A673 (cell line): ENCODE results near the gene VPS52. TPM values are rescaled to one million over a fixed set of nuclear protein-coding genes. Genes with fewer than 3 reads are reported as not detected.

Experiments
- BruUV-seq: library from RNA; stranded (reverse); fragments of 400-500 nt; replicated peaks from 2 replicates; lab custom pipeline; 2021; lab: Mats Ljungman, UMichigan
- CTCF ChIA-PET: fragments of 300-600 bp; sonication (Branson Sonifier 250); formaldehyde crosslinking; loops from one replicate; lab custom pipeline; 2022; ENCODE audit warnings: antibody characterized with exemption; lab: Charles Lee
- POLR2A ChIA-PET: fragments of 300-600 bp; sonication (Branson Sonifier 250); formaldehyde crosslinking; loops from one replicate; lab custom pipeline; 2022; ENCODE audit warnings: antibody characterized with exemption; ENCODE audit not compliant: low non-redundant PET; lab: Charles Lee
- DNase-seq: peaks from one replicate; pipeline ENCODE4 v3.0.0-alpha.2; 2015; ENCODE audit warnings: low spot score
- H3K27ac ChIP-seq: fragments of 200-600 bp; sonication (generic); 2 replicates; pipeline ENCODE4 v1.5.1; 2016; ENCODE audit warnings: mixed run types, low read depth, mild to moderate bottlenecking, mixed read lengths, antibody characterized with exemption, low read length; ENCODE audit not compliant: poor library complexity, severe bottlenecking
- H3K27me3 ChIP-seq: fragments of 200-600 bp; sonication (generic); replicated peaks from 2 replicates; pipeline ENCODE4 v1.6.1; 2017; ENCODE audit warnings: mixed run types, low read depth, mild to moderate bottlenecking, mixed read lengths, antibody characterized with exemption, low read length; ENCODE audit not compliant: insufficient read depth, poor library complexity
- H3K36me3 ChIP-seq: fragments of 200-600 bp; sonication (generic); 2 replicates; pipeline ENCODE4 v1.6.1; 2016; ENCODE audit warnings: mixed run types, mild to moderate bottlenecking, mixed read lengths, antibody characterized with exemption, low read length; ENCODE audit not compliant: insufficient read depth, poor library complexity, severe bottlenecking
- H3K4me1 ChIP-seq: fragments of 200-600 bp; sonication (generic); 2 replicates; pipeline ENCODE4 v1.6.1; 2017; ENCODE audit warnings: mixed run types, mild to moderate bottlenecking, mixed read lengths, antibody characterized with exemption, low read length; ENCODE audit not compliant: insufficient read depth, poor library complexity, severe bottlenecking
- H3K4me3 ChIP-seq: fragments of 200-600 bp; sonication (generic); 2 replicates; pipeline ENCODE4 v1.5.1; 2016; ENCODE audit warnings: low read depth, mixed run types, mild to moderate bottlenecking, mixed read lengths, low read length; ENCODE audit not compliant: poor library complexity, severe bottlenecking
- H3K9me3 ChIP-seq: fragments of 200-600 bp; sonication (generic); 2 replicates; pipeline ENCODE4 v1.6.1; 2016; ENCODE audit warnings: mixed run types, low read depth, mild to moderate bottlenecking, mixed read lengths, antibody characterized with exemption, low read length; ENCODE audit not compliant: poor library complexity, severe bottlenecking
- CTCF ChIP-seq: fragments of 300-800, 200-600 bp; sonication (generic); conservative IDR thresholded peaks from 2 replicates; pipeline ENCODE4 v1.5.1; 2017; ENCODE audit warnings: low read depth, mild to moderate bottlenecking, antibody characterized with exemption, low read length, moderate library complexity, mixed read lengths
- EZH2 ChIP-seq: fragments of 200-600 bp; sonication (generic); IDR thresholded peaks from 2 replicates; pipeline ENCODE4 v1.6.1; 2017; ENCODE audit warnings: borderline replicate concordance, low read depth, mild to moderate bottlenecking, mixed read lengths, antibody characterized with exemption, low read length; ENCODE audit not compliant: poor library complexity, severe bottlenecking
- intact Hi-C: fragments of 100-400 bp; cut with micrococcal nuclease; formaldehyde crosslinking; loops from one replicate; pipeline ENCODE4 v1.10.0; 2022; ENCODE audit not compliant: unreplicated experiment
- total RNA-seq: library from RNA; stranded (reverse); gene quantifications from 2 replicates; pipeline ENCODE4 v1.2.3, GENCODE V29; 2021

VPS52 gene
- total RNA-seq, 1 experiment from 2014 or later, result 58.2 TPM

- H3K4me1 ChIP-seq, result peaks cover 4% of the 10 kb centered on the region
- BruUV-seq, result no TSS peak
- no peak for DNase-seq
- intact Hi-C loops, result no loop called here
- H3K36me3 ChIP-seq, result peaks cover 15% of the 10 kb centered on the region
- ChIA-PET POLR2A (no interaction called here), CTCF (no interaction called here)
- no peak for TF ChIP-seq CTCF
- no peak for TF ChIP-seq EZH2
- no peaks in the 10 kb centered on the region for H3K9me3 ChIP-seq
- H3K4me3 ChIP-seq, result no peak overlapping the region
- H3K27ac ChIP-seq, result no peak overlapping the region
- no peaks in the 10 kb centered on the region for H3K27me3 ChIP-seq
These were observed 33.4 kb upstream of the VPS52 start for GRCh38 chr6:33305052-33305451.

- peaks cover 4% of the 10 kb centered on the region for H3K4me1 ChIP-seq
- H3K27me3 ChIP-seq, result no peaks in the 10 kb centered on the region
- no peak overlapping the region for H3K27ac ChIP-seq
- intact Hi-C loops, result no loop called here
- no peak for DNase-seq
- ChIA-PET CTCF (interaction anchor here (0.5 kb wide), 1 partner anchor 34 kb away, joined by 4 read pairs; no protein-coding TSS in a partner anchor), POLR2A (no interaction called here)
- no peaks in the 10 kb centered on the region for H3K9me3 ChIP-seq
- BruUV-seq, result no TSS peak
- H3K4me3 ChIP-seq, result no peak overlapping the region
- H3K36me3 ChIP-seq, result peaks cover 14% of the 10 kb centered on the region
- TF ChIP-seq EZH2, result no peak
- TF ChIP-seq CTCF, result no peak
These were observed 32.5 kb upstream of the VPS52 start for GRCh38 chr6:33304216-33304615.

GRCh38 chr6:33301877-33302276, 30.2 kb upstream of the VPS52 start:
- no peak overlapping the region for H3K27ac ChIP-seq
- ChIA-PET POLR2A (no interaction called here), CTCF (no interaction called here)
- DNase-seq, result no peak
- TF ChIP-seq EZH2, result no peak
- no peak for TF ChIP-seq CTCF
- intact Hi-C loops, result no loop called here
- no peak overlapping the region for H3K4me3 ChIP-seq
- H3K4me1 ChIP-seq, result peaks cover 10% of the 10 kb centered on the region
- no peaks in the 10 kb centered on the region for H3K27me3 ChIP-seq
- peaks cover 14% of the 10 kb centered on the region for H3K36me3 ChIP-seq
- no TSS peak for BruUV-seq
- H3K9me3 ChIP-seq, result no peaks in the 10 kb centered on the region
